Activated CD8-positive, alpha-beta T cell treated with anti-CD3 and anti-CD28 coated beads for 36 hours (primary cell): ENCODE measurements around the gene CATSPERD. TPM values are rescaled to one million over a fixed set of nuclear protein-coding genes. Genes with fewer than 3 reads are reported as not detected.

ENCODE experiments used
- ATAC-seq: fragments of 200-7000 bp; cut with Tn5 transposase; one replicate; pipeline ENCODE4 v1.10.0; 2021; ENCODE audit warnings: mild to moderate bottlenecking, moderate library complexity
- CTCF ChIA-PET: fragments of 350-600 bp; sonication (Branson Sonifier 250); formaldehyde crosslinking; loops from one replicate; lab custom pipeline; 2021; ENCODE audit warnings: antibody characterized with exemption; lab: Charles Lee
- POLR2A ChIA-PET: fragments of 350-600 bp; sonication (Branson Sonifier 250); formaldehyde crosslinking; loops from one replicate; lab custom pipeline; 2021; ENCODE audit warnings: antibody characterized with exemption; lab: Charles Lee
- DNase-seq: peaks from one replicate; pipeline ENCODE4 v3.0.0-alpha.2; 2020
- H3K27ac Mint-ChIP-seq: one replicate; pipeline ENCODE4 v1.8.0; 2021; ENCODE audit warnings: mild to moderate bottlenecking, mixed read lengths
- H3K27me3 Mint-ChIP-seq: one replicate; pipeline ENCODE4 v1.8.0; 2021; ENCODE audit warnings: mixed read lengths
- H3K36me3 Mint-ChIP-seq: one replicate; pipeline ENCODE4 v1.8.0; 2021; ENCODE audit warnings: low read depth, mixed read lengths
- H3K4me1 Mint-ChIP-seq: one replicate; pipeline ENCODE4 v1.8.0; 2021; ENCODE audit warnings: low read depth, mixed read lengths
- H3K4me3 Mint-ChIP-seq: one replicate; pipeline ENCODE4 v1.8.0; 2021; ENCODE audit warnings: mild to moderate bottlenecking, moderate library complexity, mixed read lengths
- H3K9me3 Mint-ChIP-seq: one replicate; pipeline ENCODE4 v1.8.0; 2021; ENCODE audit warnings: mixed read lengths
- CTCF ChIP-seq: fragments of 200-600 bp; IDR thresholded peaks from one replicate; pipeline ENCODE4 v1.8.0; 2022; ENCODE audit warnings: antibody characterized with exemption, mild to moderate bottlenecking
- intact Hi-C: fragments of 100-400 bp; cut with micrococcal nuclease; formaldehyde crosslinking; loops from one replicate; pipeline ENCODE4 v1.10.0; 2022
- total RNA-seq, 2 experiments: library from RNA; stranded (reverse); gene quantifications; one replicate each; pipeline ENCODE4 v1.2.3, GENCODE V29; 2021

Gene CATSPERD
- total RNA-seq, 2 experiments from 2014 or later, result not detected

GRCh38 chr19:5787409-5788182 is 67.2 kb downstream of the CATSPERD start:
- intact Hi-C loops, result no loop called here
- peaks cover 17% of the 10 kb centered on the region for H3K4me1 Mint-ChIP-seq
- H3K9me3 Mint-ChIP-seq, result no peaks in the 10 kb centered on the region
- no peaks in the 10 kb centered on the region for H3K27me3 Mint-ChIP-seq
- ATAC-seq, result no peak
- peaks cover 37% of the 10 kb centered on the region for H3K36me3 Mint-ChIP-seq
- H3K27ac Mint-ChIP-seq, result no peak overlapping the region
- H3K4me3 Mint-ChIP-seq, result no peak overlapping the region
- ChIA-PET CTCF (no interaction called here), POLR2A (interaction anchor here (4.0 kb wide), 1 partner anchor 41 kb away, joined by 16 read pairs; no protein-coding TSS in a partner anchor)
- no peak for DNase-seq
- TF ChIP-seq CTCF, result no peak

GRCh38 chr19:5788422-5788821 is 68.0 kb downstream of the CATSPERD start:
- H3K27ac Mint-ChIP-seq, result no peak overlapping the region
- H3K9me3 Mint-ChIP-seq, result no peaks in the 10 kb centered on the region
- TF ChIP-seq CTCF, result no peak
- peaks cover 37% of the 10 kb centered on the region for H3K36me3 Mint-ChIP-seq
- POLR2A ChIA-PET, result interaction anchor here (0.9 to 4.0 kb wide), 5 partner anchors 13 to 69 kb away, joined by 3 to 31 read pairs (median 5); partner anchors contain the start of gene CATSPERD
- H3K27me3 Mint-ChIP-seq, result no peaks in the 10 kb centered on the region
- CTCF ChIA-PET, result interaction anchor here (0.7 kb wide), 1 partner anchor 39 kb away, joined by 3 read pairs; no protein-coding TSS in a partner anchor
- intact Hi-C loops, result no loop called here
- no peak for ATAC-seq
- DNase-seq, result no peak
- peak overlapping the region; percentile 50 for H3K4me3 Mint-ChIP-seq
- peaks cover 17% of the 10 kb centered on the region for H3K4me1 Mint-ChIP-seq

- Mint-ChIP-seq H3K9me3 (no peaks in the 10 kb centered on the region), H3K27ac (no peak overlapping the region), H3K4me3 (peak overlapping the region; percentile 100), H3K4me1 (peaks cover 17% of the 10 kb centered on the region), H3K36me3 (peaks cover 37% of the 10 kb centered on the region), H3K27me3 (no peaks in the 10 kb centered on the region)
- ChIA-PET CTCF (interaction anchor here (3.3 kb wide), 1 partner anchor 15 kb away, joined by 16 read pairs; the partner anchor contains the start of gene NRTN), POLR2A (interaction anchor here (0.9 to 4.0 kb wide), 5 partner anchors 13 to 114 kb away, joined by 3 to 31 read pairs (median 6); partner anchors contain the start of genes CATSPERD and NDUFA11)
- ATAC-seq (no peak), DNase-seq (no peak)
- TF ChIP-seq CTCF, result no peak
- intact Hi-C loops, result no loop called here
These were observed 68.9 kb downstream of the CATSPERD start for GRCh38 chr19:5789351-5789761.

- H3K4me3 Mint-ChIP-seq, result peak overlapping the region; percentile 100
- peaks cover 17% of the 10 kb centered on the region for H3K4me1 Mint-ChIP-seq
- DNase-seq (no peak), ATAC-seq (no peak)
- POLR2A ChIA-PET, result interaction anchor here (1.1 to 4.0 kb wide), 10 partner anchors 12 to 114 kb away, joined by 3 to 31 read pairs (median 6); partner anchors contain the start of genes CATSPERD, LONP1, NDUFA11 and RPL36
- no peaks in the 10 kb centered on the region for H3K27me3 Mint-ChIP-seq
- peaks cover 37% of the 10 kb centered on the region for H3K36me3 Mint-ChIP-seq
- H3K9me3 Mint-ChIP-seq, result no peaks in the 10 kb centered on the region
- intact Hi-C loops, result loop anchor here (5.0 to 10.0 kb wide), 2 partner anchors 95 to 187 kb away; partner anchors contain the start of genes RANBP3 and RPL36
- peak overlapping the region; percentile 100 for H3K27ac Mint-ChIP-seq
- CTCF ChIA-PET, result interaction anchor here (1.1 to 3.3 kb wide), 2 partner anchors 14 to 101 kb away, joined by 4 to 16 read pairs; partner anchors contain the start of gene NRTN
- no peak for TF ChIP-seq CTCF
These were observed 69.6 kb downstream of the CATSPERD start for GRCh38 chr19:5789886-5790558.
